ENCODE data around the gene LENEP. TPM values are rescaled to one million over a fixed set of nuclear protein-coding genes. Genes with fewer than 3 reads are reported as not detected.

The LENEP gene
- total and polyA plus RNA-seq, 2 of the 8 experiments (the other 6 are each of a cell fraction or from before 2014, with no cell fraction given): 1.3 TPM; not detected in 1

DNA sequence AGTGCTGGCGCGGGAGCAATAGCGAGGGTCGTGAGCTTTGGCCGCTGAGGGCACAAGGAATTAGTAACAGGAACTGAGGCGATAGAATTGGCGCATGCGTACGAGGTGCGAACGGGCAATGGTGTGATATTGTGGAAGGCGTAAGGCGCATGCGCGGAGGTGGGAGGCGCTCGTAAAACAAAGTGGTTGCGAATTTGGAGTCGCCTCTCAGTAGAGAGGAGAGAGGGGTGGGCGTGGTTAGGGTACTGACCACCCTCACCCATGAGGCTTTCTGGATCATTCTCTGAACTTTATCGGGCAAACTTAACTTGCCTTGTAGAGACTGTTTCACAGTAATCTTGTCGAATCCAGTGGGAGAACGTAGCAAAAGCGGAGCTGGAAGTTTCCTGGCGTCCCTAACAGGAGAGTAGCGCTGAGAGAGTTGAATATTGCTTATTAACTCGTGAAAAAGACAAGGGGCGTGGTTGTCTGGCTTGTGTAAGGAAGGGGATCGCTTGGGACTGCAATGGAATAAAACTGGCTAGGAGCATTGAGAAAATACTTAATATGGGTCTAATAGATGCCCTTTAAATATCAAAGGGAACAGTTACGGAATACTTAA, 18.5 kb upstream of the LENEP start (continued):
- peak; percentile 84; the same call in 1 of the 2 replicates for TF ChIP-seq POLR2AphosphoS5 (IDR thresholded peaks at IDR 0.05; ENCODE audit: low read depth, low read length)
- peak; percentile 61 to 63 for TF ChIP-seq POLR2A (IDR thresholded peaks at IDR 0.05; ENCODE audit: control extremely low read depth in 1 of 2, low read depth in 2 of 2, low read length in 2 of 2)
- TF ChIP-seq ASH2L (IDR thresholded peaks at IDR 0.05; ENCODE audit: low read length): no peak
- TF ChIP-seq, protein P1, sequence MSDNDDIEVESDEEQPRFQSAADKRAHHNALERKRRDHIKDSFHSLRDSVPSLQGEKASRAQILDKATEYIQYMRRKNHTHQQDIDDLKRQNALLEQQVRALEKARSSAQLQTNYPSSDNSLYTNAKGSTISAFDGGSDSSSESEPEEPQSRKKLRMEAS (IDR thresholded peaks at IDR 0.05): peak; percentile 67
- 0 out of 2 replicates have a peak, but pooled peaks have one; percentile 56 for TF ChIP-seq JUND (IDR thresholded peaks at IDR 0.05; ENCODE audit: low read length)
- peak; percentile 91 for TF ChIP-seq NRF1 (IDR thresholded peaks at IDR 0.05; ENCODE audit: low read depth, low read length)
- TF ChIP-seq CHD2 (IDR thresholded peaks at IDR 0.05; ENCODE audit: low read length): no peak
- TF ChIP-seq TAF1 (IDR thresholded peaks at IDR 0.05; ENCODE audit: low read depth, low read length): peak; percentile 74; the same call in 1 of the 2 replicates
